Measurements from ENCODE around the gene PCGF6.

The PCGF6 gene

GRCh38 chr10:103350175-103350516 is 794 bp downstream of the PCGF6 start:
- no peak for TF ChIP-seq ZNF621 (tag by site-specific recombination; IDR thresholded peaks at IDR 0.05)
- peak; percentile 22; the same call in 1 of the 2 replicates for TF ChIP-seq ZNF629 (tag by site-specific recombination; IDR thresholded peaks at IDR 0.05)
- TF ChIP-seq ZXDB (tag by site-specific recombination; IDR thresholded peaks at IDR 0.05): peak; percentile 58; the same call in 1 of the 2 replicates
- TF ChIP-seq ZNF335 (tag by site-specific recombination; conservative IDR thresholded peaks at IDR 0.05): peak; percentile 68
- TF ChIP-seq ZNF394 (tag by site-specific recombination; IDR thresholded peaks at IDR 0.05; ENCODE audit: borderline replicate concordance): peak; percentile 89
- no peak for TF ChIP-seq ZNF138 (tag by site-specific recombination; IDR thresholded peaks at IDR 0.05; ENCODE audit: borderline replicate concordance)
- TF ChIP-seq ZNF792 (tag by site-specific recombination; IDR thresholded peaks at IDR 0.05): 0 out of 2 replicates have a peak, but pooled peaks have one; percentile 65
- peak; percentile 4; the same call in 1 of the 2 replicates for TF ChIP-seq CTCF (tag by site-specific recombination; IDR thresholded peaks at IDR 0.05)
- TF ChIP-seq, protein P1, sequence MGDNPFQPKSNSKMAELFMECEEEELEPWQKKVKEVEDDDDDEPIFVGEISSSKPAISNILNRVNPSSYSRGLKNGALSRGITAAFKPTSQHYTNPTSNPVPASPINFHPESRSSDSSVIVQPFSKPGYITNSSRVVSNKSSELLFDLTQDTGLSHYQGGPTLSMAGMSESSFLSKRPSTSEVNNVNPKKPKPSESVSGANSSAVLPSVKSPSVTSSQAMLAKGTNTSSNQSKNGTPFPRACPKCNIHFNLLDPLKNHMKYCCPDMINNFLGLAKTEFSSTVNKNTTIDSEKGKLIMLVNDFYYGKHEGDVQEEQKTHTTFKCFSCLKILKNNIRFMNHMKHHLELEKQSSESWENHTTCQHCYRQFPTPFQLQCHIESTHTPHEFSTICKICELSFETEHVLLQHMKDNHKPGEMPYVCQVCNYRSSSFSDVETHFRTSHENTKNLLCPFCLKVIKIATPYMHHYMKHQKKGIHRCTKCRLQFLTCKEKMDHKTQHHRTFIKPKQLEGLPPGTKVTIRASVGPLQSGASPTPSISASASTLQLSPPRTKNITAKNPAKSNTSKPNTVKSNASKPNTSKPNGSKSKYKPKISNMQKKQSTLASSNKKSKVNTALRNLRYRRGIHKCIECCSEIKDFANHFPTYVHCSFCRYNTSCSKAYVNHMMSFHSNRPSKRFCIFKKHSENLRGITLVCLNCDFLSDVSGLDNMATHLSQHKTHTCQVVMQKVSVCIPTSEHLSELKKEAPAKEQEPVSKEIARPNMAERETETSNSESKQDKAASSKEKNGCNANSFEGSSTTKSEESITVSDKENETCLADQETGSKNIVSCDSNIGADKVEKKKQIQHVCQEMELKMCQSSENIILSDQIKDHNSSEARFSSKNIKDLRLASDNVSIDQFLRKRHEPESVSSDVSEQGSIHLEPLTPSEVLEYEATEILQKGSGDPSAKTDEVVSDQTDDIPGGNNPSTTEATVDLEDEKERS (tag by site-specific recombination; IDR thresholded peaks at IDR 0.05): peak; percentile 92
- 0 out of 2 replicates have a peak, but pooled peaks have one; percentile 33 for TF ChIP-seq ZNF2 (tag by site-specific recombination; IDR thresholded peaks at IDR 0.05)
- ChIA-PET CTCF (interaction anchor here (0.5 to 1.5 kb wide), 4 partner anchors 16 to 136 kb away, joined by 3 to 5 read pairs (median 4); no protein-coding TSS in a partner anchor), POLR2A (interaction anchor here (0.9 to 2.3 kb wide), 6 partner anchors 8 to 54 kb away, joined by 3 to 21 read pairs (median 4); partner anchors contain the start of genes ATP5MK, PDCD11 and TAF5)
- H3K9me3 ChIP-seq (ENCODE audit: control insufficient read depth, insufficient read depth, low read depth, low read length): no peaks in the 10 kb centered on the region
- peak overlapping the region; percentile 90; the same call in 1 of the 2 replicates for H3K27ac ChIP-seq (ENCODE audit: extremely low read depth, low read depth, low read length)
- peaks cover 35 to 40% of the 10 kb centered on the region in 2 experiments for H3K36me3 ChIP-seq (ENCODE audit: control insufficient read depth in 2 of 2, insufficient read depth in 1 of 2, low read length in 2 of 2)
- H3K4me3 ChIP-seq (ENCODE audit: low read depth, low read length): peak overlapping the region; percentile 70
- H3K4me1 ChIP-seq (ENCODE audit: control insufficient read depth, insufficient read depth, low read length): no peaks in the 10 kb centered on the region

GRCh38 chr10:103336370-103336769 is 14.6 kb downstream of the PCGF6 start:
- H3K27ac ChIP-seq (ENCODE audit: extremely low read depth, low read depth, low read length): no peak overlapping the region
- no peak for TF ChIP-seq CTCF (tag by site-specific recombination; IDR thresholded peaks at IDR 0.05)
- TF ChIP-seq ZNF2 (tag by site-specific recombination; IDR thresholded peaks at IDR 0.05): no peak
- TF ChIP-seq, protein P2, sequence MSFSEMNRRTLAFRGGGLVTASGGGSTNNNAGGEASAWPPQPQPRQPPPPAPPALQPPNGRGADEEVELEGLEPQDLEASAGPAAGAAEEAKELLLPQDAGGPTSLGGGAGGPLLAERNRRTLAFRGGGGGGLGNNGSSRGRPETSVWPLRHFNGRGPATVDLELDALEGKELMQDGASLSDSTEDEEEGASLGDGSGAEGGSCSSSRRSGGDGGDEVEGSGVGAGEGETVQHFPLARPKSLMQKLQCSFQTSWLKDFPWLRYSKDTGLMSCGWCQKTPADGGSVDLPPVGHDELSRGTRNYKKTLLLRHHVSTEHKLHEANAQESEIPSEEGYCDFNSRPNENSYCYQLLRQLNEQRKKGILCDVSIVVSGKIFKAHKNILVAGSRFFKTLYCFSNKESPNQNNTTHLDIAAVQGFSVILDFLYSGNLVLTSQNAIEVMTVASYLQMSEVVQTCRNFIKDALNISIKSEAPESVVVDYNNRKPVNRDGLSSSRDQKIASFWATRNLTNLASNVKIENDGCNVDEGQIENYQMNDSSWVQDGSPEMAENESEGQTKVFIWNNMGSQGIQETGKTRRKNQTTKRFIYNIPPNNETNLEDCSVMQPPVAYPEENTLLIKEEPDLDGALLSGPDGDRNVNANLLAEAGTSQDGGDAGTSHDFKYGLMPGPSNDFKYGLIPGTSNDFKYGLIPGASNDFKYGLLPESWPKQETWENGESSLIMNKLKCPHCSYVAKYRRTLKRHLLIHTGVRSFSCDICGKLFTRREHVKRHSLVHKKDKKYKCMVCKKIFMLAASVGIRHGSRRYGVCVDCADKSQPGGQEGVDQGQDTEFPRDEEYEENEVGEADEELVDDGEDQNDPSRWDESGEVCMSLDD (tag by site-specific recombination; IDR thresholded peaks at IDR 0.05): no peak
- no peak for TF ChIP-seq MEIS1 (CRISPR knock-in tag; IDR thresholded peaks at IDR 0.05; ENCODE audit: borderline replicate concordance)
- ChIA-PET POLR2A (interaction anchor here (0.6 kb wide), 1 partner anchor 24 kb away, joined by 4 read pairs; no protein-coding TSS in a partner anchor), CTCF (interaction anchor here (0.5 kb wide), 2 partner anchors 418 to 1200 kb away, joined by 3 read pairs; partner anchors contain the start of gene CNNM2)
- H3K36me3 ChIP-seq (ENCODE audit: control insufficient read depth in 2 of 2, insufficient read depth in 1 of 2, low read length in 2 of 2): peaks cover 58 to 61% of the 10 kb centered on the region in 2 experiments
- no peaks in the 10 kb centered on the region for H3K9me3 ChIP-seq (ENCODE audit: control insufficient read depth, insufficient read depth, low read depth, low read length)
- H3K4me1 ChIP-seq (ENCODE audit: control insufficient read depth, insufficient read depth, low read length): no peaks in the 10 kb centered on the region
- H3K4me3 ChIP-seq (ENCODE audit: low read depth, low read length): no peak overlapping the region
